Measurements from ENCODE around the gene SFMBT1.
A peak's percentile ranks its signal among the peaks of the same experiment; 100 is the strongest.

The SFMBT1 gene

DNA sequence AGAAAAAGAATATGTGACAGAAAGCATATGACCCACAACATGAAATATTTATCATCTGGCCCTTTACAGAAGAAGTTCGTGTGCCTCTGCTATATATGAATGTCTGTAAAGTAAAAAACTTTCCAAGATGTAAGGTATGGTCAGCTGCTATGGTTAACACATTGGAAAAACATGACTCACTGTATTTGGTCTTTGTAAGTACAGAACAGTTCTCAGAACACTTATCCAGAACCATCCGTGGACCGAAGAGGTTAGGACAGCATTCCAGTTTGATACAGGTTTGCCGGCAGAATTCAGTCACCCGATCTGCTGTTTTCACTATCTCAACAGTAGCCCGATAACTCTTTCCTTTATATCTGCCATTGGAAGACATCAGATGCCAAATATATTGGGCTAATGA is 135.1 kb downstream of the SFMBT1 start:
- no peak for DNase-seq (ENCODE audit: low spot score)
- no peak overlapping the region for H3K4me3 ChIP-seq
- TF ChIP-seq, protein P1, sequence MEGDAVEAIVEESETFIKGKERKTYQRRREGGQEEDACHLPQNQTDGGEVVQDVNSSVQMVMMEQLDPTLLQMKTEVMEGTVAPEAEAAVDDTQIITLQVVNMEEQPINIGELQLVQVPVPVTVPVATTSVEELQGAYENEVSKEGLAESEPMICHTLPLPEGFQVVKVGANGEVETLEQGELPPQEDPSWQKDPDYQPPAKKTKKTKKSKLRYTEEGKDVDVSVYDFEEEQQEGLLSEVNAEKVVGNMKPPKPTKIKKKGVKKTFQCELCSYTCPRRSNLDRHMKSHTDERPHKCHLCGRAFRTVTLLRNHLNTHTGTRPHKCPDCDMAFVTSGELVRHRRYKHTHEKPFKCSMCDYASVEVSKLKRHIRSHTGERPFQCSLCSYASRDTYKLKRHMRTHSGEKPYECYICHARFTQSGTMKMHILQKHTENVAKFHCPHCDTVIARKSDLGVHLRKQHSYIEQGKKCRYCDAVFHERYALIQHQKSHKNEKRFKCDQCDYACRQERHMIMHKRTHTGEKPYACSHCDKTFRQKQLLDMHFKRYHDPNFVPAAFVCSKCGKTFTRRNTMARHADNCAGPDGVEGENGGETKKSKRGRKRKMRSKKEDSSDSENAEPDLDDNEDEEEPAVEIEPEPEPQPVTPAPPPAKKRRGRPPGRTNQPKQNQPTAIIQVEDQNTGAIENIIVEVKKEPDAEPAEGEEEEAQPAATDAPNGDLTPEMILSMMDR (IDR thresholded peaks at IDR 0.05), result no peak
- no peak overlapping the region for H3K27ac ChIP-seq

- DNase-seq (ENCODE audit: low spot score), result no peak
- TF ChIP-seq, protein P1 (IDR thresholded peaks at IDR 0.05), result no peak
- Histone ChIP-seq H3K27ac (no peak overlapping the region), H3K4me3 (no peak overlapping the region)
Measured at GRCh38 chr3:52907497-52907896, 138.4 kb downstream of the SFMBT1 start.

DNA sequence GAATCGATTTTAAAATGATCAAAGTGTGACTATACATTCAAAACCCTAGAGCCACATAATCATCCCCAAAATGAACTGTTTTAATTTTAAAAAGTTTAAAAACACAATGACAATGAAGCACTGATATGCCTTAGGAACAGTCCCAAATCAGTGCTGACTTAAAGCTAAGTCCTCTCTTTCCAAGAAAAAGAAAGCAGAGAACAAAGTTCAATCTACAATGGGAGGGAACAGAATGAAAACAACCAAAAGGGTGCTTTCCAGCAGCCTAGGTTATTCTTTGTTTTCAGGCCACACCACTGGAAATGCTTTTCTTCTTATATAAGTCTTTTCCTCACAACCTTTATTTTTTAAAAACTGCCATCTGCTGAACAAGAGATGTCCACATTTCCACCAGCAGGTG is 141.3 kb downstream of the SFMBT1 start:
- TF ChIP-seq, protein P1 (IDR thresholded peaks at IDR 0.05), result no peak
- DNase-seq (ENCODE audit: low spot score), result no peak

DNA sequence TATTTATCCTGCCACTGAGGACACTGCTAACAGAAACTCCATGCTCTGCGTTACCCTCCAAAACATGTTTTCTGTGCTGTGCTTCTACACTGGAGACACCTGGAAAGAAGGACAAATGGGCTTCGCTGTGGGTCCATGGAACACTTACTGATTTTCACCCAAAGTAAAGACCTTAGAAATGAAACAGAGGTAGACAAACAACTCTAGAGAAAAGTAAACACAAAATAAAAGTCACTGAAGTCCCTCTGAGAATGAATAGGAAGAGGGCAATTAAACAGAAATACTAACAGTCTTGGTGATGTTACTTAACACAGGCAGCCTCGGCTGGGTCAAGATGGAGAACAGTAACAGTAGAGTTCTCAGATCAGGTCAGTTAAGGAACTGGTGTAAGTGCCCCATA is 141.9 kb downstream of the SFMBT1 start:
- TF ChIP-seq, protein P1 (IDR thresholded peaks at IDR 0.05), result no peak
- Histone ChIP-seq H3K4me3 (no peak overlapping the region), H3K27ac (no peak overlapping the region)
- DNase-seq (ENCODE audit: low spot score), result no peak

More for the DNA sequence above, 141.3 kb downstream of the SFMBT1 start:
- H3K4me3 ChIP-seq, result no peak overlapping the region
- H3K27ac ChIP-seq, result no peak overlapping the region

DNA sequence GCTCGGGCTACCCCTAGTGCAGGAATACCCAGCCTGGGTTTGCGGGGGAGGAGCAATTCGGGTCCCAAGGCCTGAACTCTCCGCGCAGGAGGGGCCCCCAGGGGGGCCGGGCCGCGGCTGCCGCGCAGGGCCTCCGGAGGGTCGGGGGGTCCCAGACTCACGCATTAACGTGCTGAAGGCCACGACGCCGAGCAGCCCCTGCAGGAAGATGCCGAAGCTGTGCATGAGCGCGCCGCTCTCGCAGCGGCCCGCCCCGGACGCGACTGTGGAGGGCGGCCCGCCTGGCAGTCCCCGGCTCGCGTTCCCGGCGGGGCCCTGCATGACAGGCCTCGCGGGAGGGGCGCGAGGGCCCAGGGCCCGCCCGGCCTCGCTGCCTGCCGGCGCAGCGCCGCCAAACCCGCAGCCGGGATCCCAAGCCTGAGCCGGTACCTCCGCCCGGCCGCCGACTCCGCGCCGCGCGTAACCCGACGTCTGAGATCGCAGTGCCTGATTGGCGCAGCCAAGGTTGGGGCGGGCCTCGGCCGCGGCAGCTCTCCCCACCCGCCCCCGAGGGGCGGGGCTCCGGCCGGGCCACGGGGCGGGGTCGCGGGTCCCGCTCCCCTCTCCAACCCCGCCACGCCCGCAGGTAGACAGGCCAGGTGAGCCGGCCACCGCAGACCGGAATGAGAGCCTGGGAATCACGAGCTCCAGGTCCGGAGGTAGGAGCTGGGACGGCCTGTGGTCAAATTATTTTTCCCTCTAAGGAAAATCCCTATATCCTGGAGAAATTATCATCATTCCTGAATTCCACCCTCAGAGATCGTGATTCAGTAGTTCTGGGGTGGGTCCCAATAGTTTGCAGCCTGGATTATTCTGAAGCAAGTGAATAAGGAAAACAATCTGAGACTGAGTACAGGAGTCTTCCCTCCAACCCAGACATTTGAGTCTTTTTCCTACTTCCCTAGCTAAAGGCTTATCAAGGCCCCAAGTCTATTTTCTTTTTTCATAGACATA is 148.4 kb downstream of the SFMBT1 start, which contains the start of gene STIMATE:
Gene STIMATE, minus strand, starts transcription at position 419 of the 993 bp plus-strand sequence. Its CDS starts 98 bp downstream, at position 321.
- peak within 1 kb of the TSS; percentile 86 to 91 for H3K27ac ChIP-seq
- TF ChIP-seq, protein P1 (IDR thresholded peaks at IDR 0.05), result no peak
- peak; percentile 94 for DNase-seq (ENCODE audit: low spot score)
- H3K4me3 ChIP-seq, result peak within 1 kb of the TSS; percentile 94

DNA sequence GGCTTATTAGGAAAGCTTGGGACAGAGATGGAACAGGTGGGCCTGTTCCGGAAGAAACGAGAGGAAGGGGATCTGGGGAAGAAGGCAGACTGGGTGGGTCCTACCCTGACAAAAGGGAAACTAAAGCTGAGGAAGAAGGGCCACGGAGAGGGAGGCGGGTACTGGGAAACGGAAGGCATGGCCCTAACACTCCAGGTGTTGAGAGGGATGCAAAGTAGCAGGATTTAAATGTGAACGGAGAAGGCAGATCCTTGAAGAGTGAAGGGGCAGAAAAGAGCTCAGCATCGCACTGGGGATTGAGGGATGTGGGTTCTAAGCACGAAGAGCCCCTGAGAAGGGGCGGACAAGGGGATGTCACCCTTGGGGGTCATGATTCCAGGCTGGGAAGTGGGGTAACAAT is 149.3 kb downstream of the SFMBT1 start:
- Histone ChIP-seq H3K4me3 (peak overlapping the region; percentile 94), H3K27ac (peak overlapping the region; percentile 86 to 91)
- TF ChIP-seq, protein P1 (IDR thresholded peaks at IDR 0.05), result no peak
- DNase-seq (ENCODE audit: low spot score), result no peak

Measured in coronary artery (tissue), 2 donors.